Measurements from ENCODE around the gene RAPGEF4.

RAPGEF4 gene

GRCh38 chr2:172922815-172923214 is 187.2 kb downstream of the RAPGEF4 start:
- no peak for TF ChIP-seq CTCF (IDR thresholded peaks at IDR 0.05; ENCODE audit: insufficient read depth, missing control alignments)
- DNase-seq (ENCODE audit: insufficient read length, low spot score) (no peak), FAIRE-seq (no peak)

GRCh38 chr2:172924097-172924660 is 188.5 kb downstream of the RAPGEF4 start:
- FAIRE-seq (no peak), DNase-seq (ENCODE audit: insufficient read length, low spot score) (no peak)
- TF ChIP-seq CTCF (IDR thresholded peaks at IDR 0.05; ENCODE audit: insufficient read depth, missing control alignments) = no peak

- FAIRE-seq (no peak), DNase-seq (ENCODE audit: insufficient read length, low spot score) (no peak)
Observed at GRCh38 chr2:172925600-172925999, 190.0 kb downstream of the RAPGEF4 start.

GRCh38 chr2:172926785-172927640 is 191.4 kb downstream of the RAPGEF4 start:
- no peak for TF ChIP-seq CTCF (IDR thresholded peaks at IDR 0.05; ENCODE audit: insufficient read depth, missing control alignments)
- FAIRE-seq = no peak
- no peak for DNase-seq (ENCODE audit: insufficient read length, low spot score)

More at GRCh38 chr2:172925600-172925999, 190.0 kb downstream of the RAPGEF4 start:
- no peak for TF ChIP-seq CTCF (IDR thresholded peaks at IDR 0.05; ENCODE audit: insufficient read depth, missing control alignments)

GRCh38 chr2:172927641-172928357 is 192.2 kb downstream of the RAPGEF4 start:
- no peak for DNase-seq (ENCODE audit: insufficient read length, low spot score)
- TF ChIP-seq CTCF (IDR thresholded peaks at IDR 0.05; ENCODE audit: insufficient read depth, missing control alignments) = no peak
- no peak for FAIRE-seq

- no peak for FAIRE-seq
- DNase-seq (ENCODE audit: insufficient read length, low spot score) = no peak
- no peak for TF ChIP-seq CTCF (IDR thresholded peaks at IDR 0.05; ENCODE audit: insufficient read depth, missing control alignments)
Observed at GRCh38 chr2:172928756-172929155, 193.1 kb downstream of the RAPGEF4 start.
